ENCODE measurements around the gene RNF144A.

RNF144A gene

DNA sequence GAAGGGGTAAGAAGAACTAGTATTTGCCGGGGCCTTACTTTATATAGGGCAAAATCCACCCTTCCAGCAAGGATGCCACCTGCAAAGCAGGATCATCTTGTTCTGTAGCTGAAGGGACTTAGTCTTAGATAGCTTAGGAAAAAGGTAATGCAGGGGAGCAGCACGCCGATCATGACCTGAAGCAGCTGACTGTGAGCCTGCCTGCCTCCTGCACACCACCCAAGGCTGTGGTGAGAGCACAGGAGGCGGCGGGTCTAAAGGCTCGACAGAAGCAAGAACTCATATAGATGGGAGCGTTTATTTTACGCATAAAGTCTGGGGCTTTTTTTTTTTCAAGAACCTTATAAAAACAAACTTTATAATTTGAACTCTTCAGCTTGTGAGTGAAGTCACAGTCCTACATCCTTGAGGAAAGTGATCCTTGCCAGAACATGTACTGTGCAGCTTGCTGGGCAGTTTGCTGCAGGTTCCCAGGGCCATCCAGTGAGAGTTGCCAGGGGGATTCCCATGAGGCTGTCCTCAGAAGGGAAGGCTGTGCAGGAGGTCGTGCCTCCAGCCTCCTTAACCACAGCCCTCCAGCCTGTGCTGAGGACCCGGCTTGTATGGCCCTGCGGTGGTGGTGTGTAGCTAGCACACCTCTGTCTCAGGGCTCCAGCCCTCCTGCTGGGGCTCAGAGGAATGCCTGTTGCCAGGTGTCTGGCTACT is 92.1 kb downstream of the RNF144A start:
- DNase-seq: no peak

DNA sequence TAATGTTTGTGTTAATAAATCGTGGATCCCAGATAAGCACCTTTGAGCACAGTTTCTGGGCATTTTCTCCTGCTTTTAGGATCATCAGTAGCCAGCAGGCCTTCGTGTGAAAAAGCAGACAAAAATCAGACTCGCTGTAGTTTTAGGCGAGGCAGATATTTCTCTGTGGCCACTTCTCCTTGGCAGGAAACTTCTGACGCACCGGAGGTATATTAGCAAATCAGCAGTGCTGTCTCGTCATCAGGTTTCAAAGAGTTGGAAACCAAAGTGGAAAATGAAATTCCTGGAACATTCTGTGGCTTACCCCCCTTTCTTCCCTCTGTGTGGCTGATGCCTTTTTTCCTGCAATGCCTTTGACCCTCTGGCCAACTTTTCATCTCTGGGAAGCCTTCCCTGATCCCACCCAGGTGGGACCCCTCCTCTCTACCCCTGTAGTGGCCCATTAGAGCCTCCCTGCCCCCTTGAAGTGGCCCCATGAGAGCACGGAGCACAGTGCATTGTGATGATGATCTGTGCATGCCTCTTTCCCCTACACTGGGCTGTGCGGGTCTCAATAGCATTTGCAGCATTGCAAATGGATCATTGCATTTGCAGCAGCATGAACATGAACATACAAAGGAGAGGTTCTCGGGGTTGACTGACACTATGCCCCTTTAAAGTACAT is 93.3 kb downstream of the RNF144A start:
- DNase-seq: no peak

GRCh38 chr2:7011356-7012083 is 94.3 kb downstream of the RNF144A start:
- DNase-seq: no peak

GRCh38 chr2:7012141-7012764 is 95.0 kb downstream of the RNF144A start:
- DNase-seq: no peak

DNA sequence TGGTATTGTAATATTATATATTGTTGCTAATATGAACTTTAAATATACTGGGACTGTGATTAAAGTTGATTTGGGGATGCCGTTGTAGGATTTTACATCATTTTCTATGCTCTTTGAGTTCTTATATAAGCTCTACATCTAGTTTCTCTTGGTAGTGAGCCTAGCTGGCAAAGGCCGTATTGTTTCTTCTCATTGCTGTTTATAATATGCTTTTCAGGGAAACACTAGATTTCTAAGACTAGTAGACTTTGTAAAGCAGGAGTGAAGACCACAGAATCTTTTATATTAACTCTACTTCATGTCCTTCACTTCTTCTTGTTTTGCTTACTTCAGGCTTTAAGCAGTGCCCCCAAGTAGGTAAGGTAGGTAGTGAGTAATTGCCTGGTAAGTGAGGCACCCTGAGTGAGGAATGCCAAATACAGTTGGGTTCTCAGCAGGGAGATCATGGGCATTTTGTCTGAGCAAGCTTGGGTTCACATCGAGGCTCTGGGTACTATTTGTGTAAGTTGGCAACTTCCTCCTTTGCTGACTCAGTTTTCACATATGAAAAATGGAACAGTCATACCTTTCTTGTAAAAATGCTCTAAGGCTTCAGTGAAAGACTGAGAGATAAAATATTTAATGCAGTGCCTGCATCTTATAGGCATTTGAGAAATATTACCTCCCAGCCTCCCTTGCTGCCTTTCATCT is 96.4 kb downstream of the RNF144A start:
- no peak for DNase-seq

GRCh38 chr2:7014174-7014640 is 97.0 kb downstream of the RNF144A start:
- peak; percentile 36 for DNase-seq

- no peak for DNase-seq
Observed at GRCh38 chr2:7015007-7015950, 98.1 kb downstream of the RNF144A start.

GRCh38 chr2:7016148-7016547 is 98.9 kb downstream of the RNF144A start:
- DNase-seq: no peak

DNA sequence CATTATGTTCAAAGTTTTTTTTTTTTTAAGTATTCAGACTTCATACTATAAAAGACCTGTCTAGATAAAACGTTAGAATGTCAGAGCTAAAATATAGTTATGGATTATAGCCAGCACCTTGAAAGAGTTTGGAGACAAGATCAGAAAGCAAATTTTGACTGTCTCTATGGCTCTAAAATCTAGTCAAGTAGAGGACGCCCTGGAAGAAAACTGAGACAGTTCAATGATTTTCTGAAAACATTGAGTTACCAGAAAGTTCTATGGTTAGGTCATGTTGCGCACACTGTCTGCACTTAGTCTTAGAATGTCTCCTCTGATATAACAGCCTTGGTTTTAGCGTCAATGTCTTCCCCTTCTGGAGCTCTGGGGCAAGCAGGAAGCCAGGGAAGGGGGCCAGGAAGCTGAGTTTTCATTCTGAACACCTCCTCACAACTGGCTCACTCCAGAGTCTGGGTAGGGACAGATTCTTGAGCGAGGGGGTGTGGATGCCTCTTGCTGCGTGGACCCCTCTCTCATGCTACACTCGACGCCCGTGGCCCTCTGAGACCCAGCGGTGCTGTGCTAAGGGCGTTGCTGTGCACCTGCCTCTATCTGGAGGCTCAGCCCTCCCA is 99.5 kb downstream of the RNF144A start:
- DNase-seq: no peak

GRCh38 chr2:7017671-7018281 is 100.6 kb downstream of the RNF144A start:
- no peak for DNase-seq

- no peak for DNase-seq
Observed at GRCh38 chr2:7018282-7018701, 101.1 kb downstream of the RNF144A start.

GRCh38 chr2:7018767-7019166 is 101.6 kb downstream of the RNF144A start:
- DNase-seq: no peak

DNA sequence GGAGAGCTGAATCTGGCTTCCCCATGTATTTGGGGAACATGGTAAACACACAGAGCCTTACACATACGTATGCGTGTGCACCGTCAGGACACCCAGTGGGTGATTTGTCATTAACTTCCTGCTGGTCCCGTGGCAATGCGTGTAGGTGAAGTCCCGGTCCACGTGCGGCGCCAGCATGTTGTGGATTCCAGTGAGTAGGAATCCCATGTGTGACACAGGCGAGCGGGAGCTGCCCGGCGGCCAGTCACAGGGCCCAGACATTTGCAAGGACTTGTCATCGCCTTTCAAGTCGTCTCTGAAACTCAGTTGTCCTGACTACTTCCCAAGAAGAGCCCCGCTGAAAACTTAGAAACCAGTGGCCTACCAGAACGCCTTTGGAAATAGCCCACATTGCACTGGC is 102.0 kb downstream of the RNF144A start:
- no peak for DNase-seq

DNA sequence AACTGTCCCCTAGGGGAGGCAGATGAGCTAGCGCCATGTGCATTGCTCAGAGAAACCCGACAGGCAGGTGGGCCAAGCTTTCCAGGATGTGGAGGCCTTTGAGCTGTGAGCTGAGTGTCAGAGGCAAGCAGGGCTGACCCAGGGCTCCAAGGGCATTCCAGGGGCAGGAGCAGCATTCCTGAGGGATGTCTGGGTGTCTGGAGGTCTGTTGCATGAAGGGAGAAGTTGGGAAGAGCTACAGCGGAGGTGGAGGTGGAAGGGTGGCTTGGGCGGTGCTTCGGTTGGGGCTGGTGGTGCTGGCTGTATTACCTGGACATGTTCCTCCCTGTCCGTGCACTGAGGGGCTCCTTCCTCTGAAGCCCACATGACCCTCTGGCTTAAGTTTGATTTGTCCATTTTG is 102.8 kb downstream of the RNF144A start:
- DNase-seq: no peak

- no peak for DNase-seq
Observed at GRCh38 chr2:7020468-7020867, 103.3 kb downstream of the RNF144A start.

DNA sequence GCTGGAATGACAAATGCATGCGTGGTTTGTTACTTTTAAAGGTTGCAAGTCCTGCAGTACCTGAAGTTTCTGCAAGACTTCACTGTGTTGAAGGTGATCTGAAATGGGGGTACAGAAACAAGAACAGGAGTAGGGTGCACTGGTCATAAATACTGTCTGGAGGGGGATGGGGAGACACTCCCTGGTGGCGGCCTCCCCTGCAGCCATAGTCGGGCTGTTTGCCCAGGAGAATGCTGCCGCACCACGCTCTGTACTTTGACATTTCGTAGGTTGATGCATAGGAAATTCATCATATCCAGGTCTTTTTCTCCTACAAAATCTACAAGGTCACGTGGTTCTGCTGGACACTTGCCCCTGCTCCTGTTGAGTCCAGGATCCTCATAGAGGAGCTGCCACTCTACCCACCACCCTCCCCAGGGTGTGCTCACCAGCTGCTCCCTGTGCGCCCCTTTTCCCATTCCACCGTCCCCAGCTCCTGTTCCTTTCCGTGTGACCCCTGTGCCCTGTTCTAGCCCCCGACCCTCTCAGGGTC is 103.8 kb downstream of the RNF144A start:
- DNase-seq: no peak

DNA sequence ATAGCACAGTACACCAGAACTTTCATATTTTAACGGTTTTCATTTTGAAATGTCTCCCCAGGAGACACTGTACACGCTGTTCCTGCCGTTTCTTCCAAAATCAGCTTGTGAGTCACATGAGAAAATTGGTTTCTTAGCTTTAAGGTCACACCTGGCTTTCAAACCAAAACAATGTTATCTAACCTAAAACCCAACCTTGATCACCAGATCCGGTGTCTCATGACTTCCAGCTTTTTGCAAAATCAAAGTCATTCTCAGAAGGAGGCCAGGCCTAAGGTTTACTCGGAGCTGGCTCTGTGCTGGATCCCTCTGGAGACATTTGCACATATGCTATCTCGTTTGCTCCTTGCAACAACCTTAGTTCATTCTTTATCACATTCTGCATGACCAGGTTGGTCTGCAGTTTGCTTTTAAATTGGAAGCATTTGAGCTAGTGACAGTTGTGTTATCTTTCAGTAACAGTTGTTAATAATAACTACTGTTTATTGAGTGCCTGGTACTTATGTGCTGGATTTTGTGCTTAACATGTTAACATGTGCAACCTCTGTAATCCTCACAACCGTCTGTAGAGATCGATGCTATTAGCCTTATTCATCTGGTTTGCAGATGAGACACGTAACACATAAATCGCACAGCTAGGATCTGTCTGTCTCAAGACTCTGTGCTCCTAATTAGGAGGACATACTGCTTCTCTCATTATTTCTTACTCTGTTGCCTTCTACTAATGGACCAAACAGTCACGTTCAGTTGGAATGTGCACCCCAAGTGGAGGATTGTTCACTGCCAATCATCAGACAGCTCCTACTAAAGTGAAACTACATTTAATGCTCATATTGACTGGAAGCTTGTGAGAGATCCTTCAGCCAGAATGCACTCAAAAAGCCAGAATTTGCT is 105.5 kb downstream of the RNF144A start:
- DNase-seq: no peak

- DNase-seq: no peak
Observed at GRCh38 chr2:7023542-7023941, 106.3 kb downstream of the RNF144A start.

DNA sequence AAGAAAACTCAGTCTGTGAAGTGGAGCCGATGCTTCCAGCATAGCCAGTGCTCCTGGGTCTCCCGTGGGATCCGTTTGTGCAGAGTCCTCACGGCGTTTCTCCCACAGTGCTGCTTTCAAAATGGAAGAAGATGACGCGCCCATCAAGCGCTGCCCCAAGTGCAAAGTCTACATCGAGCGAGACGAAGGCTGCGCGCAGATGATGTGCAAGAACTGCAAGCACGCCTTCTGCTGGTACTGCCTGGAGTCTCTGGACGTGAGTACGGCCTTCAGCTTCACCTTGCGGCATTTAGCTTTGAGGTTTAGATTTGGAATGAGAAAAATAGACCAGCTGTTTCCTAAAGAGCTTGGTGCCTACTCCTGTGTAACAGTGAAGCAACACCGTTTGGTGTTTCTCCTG is 107.0 kb downstream of the RNF144A start:
- no peak for DNase-seq
